Subcutaneous abdominal adipose tissue (tissue), 5 donors: Measurements from ENCODE around the gene RNF213.
A peak's percentile ranks its signal among the peaks of the same experiment; 100 is the strongest.

ENCODE experiments used
- H3K27ac ChIP-seq: one replicate; pipeline ENCODE4 v1.7.0; 2013; ENCODE audit warnings: low read depth, mild to moderate bottlenecking, inconsistent platforms, low read length, moderate library complexity
- H3K27me3 ChIP-seq, 5 donors: one replicate each; pipeline ENCODE4 v1.7.0; 2013; ENCODE audit warnings: low read length in 5 of 5, inconsistent platforms in 1 of 5; ENCODE audit not compliant: control insufficient read depth in 5 of 5, insufficient read depth in 4 of 5
- H3K36me3 ChIP-seq, 5 donors: one replicate each; pipeline ENCODE4 v1.7.0; 2013; ENCODE audit warnings: low read length in 5 of 5; ENCODE audit not compliant: control insufficient read depth in 5 of 5, insufficient read depth in 5 of 5
- H3K4me1 ChIP-seq, 5 donors: one replicate each; pipeline ENCODE4 v1.7.0; 2013; ENCODE audit warnings: low read length in 5 of 5, mild to moderate bottlenecking in 3 of 5, moderate library complexity in 1 of 5; ENCODE audit not compliant: control insufficient read depth in 5 of 5, insufficient read depth in 5 of 5
- H3K4me3 ChIP-seq, 5 donors: one replicate each; pipeline ENCODE4 v1.7.0; 2013; ENCODE audit warnings: low read length in 5 of 5, low read depth in 1 of 5
- H3K9ac ChIP-seq, 5 donors: one replicate each; pipeline ENCODE4 v1.7.0; 2013; ENCODE audit warnings: low read length in 5 of 5, mild to moderate bottlenecking in 4 of 5, moderate library complexity in 3 of 5
- H3K9me3 ChIP-seq, 5 donors: one replicate each; pipeline ENCODE4 v1.7.0; 2013; ENCODE audit warnings: low read length in 5 of 5; ENCODE audit not compliant: control insufficient read depth in 5 of 5
- donor health status: healthy.
- donor health status: healthy.
- donor health status: healthy.
- donor health status: healthy.
- donor health status: healthy.

The RNF213 gene

GRCh38 chr17:80415626-80416137 is 155.0 kb downstream of the RNF213 start:
- H3K27ac ChIP-seq: peak overlapping the region; percentile 93
- H3K9me3 ChIP-seq: no peaks in the 10 kb centered on the region
- peaks cover 2 to 31% (median 26%) of the 10 kb centered on the region in 5 donors for H3K36me3 ChIP-seq
- H3K27me3 ChIP-seq: no peaks in the 10 kb centered on the region
- H3K4me1 ChIP-seq: peaks cover 3 to 30% (median 26%) of the 10 kb centered on the region in 5 donors
- H3K4me3 ChIP-seq: peak overlapping the region; percentile 54 to 92 (median 79)
- H3K9ac ChIP-seq: peak overlapping the region; percentile 73 to 97 (median 90)

- H3K36me3 ChIP-seq: peaks cover 2 to 31% (median 26%) of the 10 kb centered on the region in 5 donors
- H3K9me3 ChIP-seq: no peaks in the 10 kb centered on the region
- no peak overlapping the region for H3K27ac ChIP-seq
- H3K27me3 ChIP-seq: no peaks in the 10 kb centered on the region
- peak overlapping the region; percentile 54 to 92 (median 79) for H3K4me3 ChIP-seq
- peak overlapping the region in 2 of 5 donors; percentile 90 to 97 for H3K9ac ChIP-seq
- peaks cover 3 to 30% (median 26%) of the 10 kb centered on the region in 5 donors for H3K4me1 ChIP-seq
Measured at GRCh38 chr17:80416260-80416939, 155.7 kb downstream of the RNF213 start.

- H3K9me3 ChIP-seq: no peaks in the 10 kb centered on the region
- H3K36me3 ChIP-seq: peaks cover 2 to 31% (median 26%) of the 10 kb centered on the region in 5 donors
- no peak overlapping the region for H3K4me3 ChIP-seq
- peaks cover 3 to 30% (median 26%) of the 10 kb centered on the region in 5 donors for H3K4me1 ChIP-seq
- no peaks in the 10 kb centered on the region for H3K27me3 ChIP-seq
- no peak overlapping the region for H3K9ac ChIP-seq
- no peak overlapping the region for H3K27ac ChIP-seq
Measured at GRCh38 chr17:80416940-80417293, 156.3 kb downstream of the RNF213 start.

GRCh38 chr17:80418589-80418988 is 157.9 kb downstream of the RNF213 start:
- H3K27me3 ChIP-seq: no peaks in the 10 kb centered on the region
- H3K9ac ChIP-seq: peak overlapping the region in 1 of 5 donors; percentile 12
- peaks cover 2 to 31% (median 26%) of the 10 kb centered on the region in 5 donors for H3K36me3 ChIP-seq
- no peak overlapping the region for H3K27ac ChIP-seq
- peaks cover 3 to 37% (median 34%) of the 10 kb centered on the region in 5 donors for H3K4me1 ChIP-seq
- H3K4me3 ChIP-seq: no peak overlapping the region
- no peaks in the 10 kb centered on the region for H3K9me3 ChIP-seq

- H3K27me3 ChIP-seq: no peaks in the 10 kb centered on the region
- no peak overlapping the region for H3K9ac ChIP-seq
- H3K4me3 ChIP-seq: no peak overlapping the region
- no peaks in the 10 kb centered on the region for H3K9me3 ChIP-seq
- H3K36me3 ChIP-seq: peaks cover 2 to 31% (median 26%) of the 10 kb centered on the region in 5 donors
- H3K27ac ChIP-seq: no peak overlapping the region
- H3K4me1 ChIP-seq: peaks cover 3 to 33% (median 27%) of the 10 kb centered on the region in 5 donors
Measured at GRCh38 chr17:80419255-80419654, 158.6 kb downstream of the RNF213 start.

GRCh38 chr17:80421381-80422090 is 160.9 kb downstream of the RNF213 start:
- H3K9ac ChIP-seq: no peak overlapping the region
- no peak overlapping the region for H3K4me3 ChIP-seq
- peaks cover 2 to 31% (median 26%) of the 10 kb centered on the region in 5 donors for H3K36me3 ChIP-seq
- H3K9me3 ChIP-seq: no peaks in the 10 kb centered on the region
- no peaks in the 10 kb centered on the region for H3K27me3 ChIP-seq
- peaks cover 0 to 17% (median 11%) of the 10 kb centered on the region in 5 donors for H3K4me1 ChIP-seq
- no peak overlapping the region for H3K27ac ChIP-seq

GRCh38 chr17:80422276-80422675 is 161.6 kb downstream of the RNF213 start:
- H3K27ac ChIP-seq: no peak overlapping the region
- H3K9me3 ChIP-seq: no peaks in the 10 kb centered on the region
- no peaks in the 10 kb centered on the region for H3K27me3 ChIP-seq
- H3K36me3 ChIP-seq: peaks cover 2 to 27% (median 21%) of the 10 kb centered on the region in 5 donors
- no peak overlapping the region for H3K4me3 ChIP-seq
- H3K4me1 ChIP-seq: peaks cover 0 to 17% (median 15%) of the 10 kb centered on the region in 5 donors
- no peak overlapping the region for H3K9ac ChIP-seq

GRCh38 chr17:80422981-80423380 is 162.3 kb downstream of the RNF213 start:
- peaks cover 0 to 16% (median 15%) of the 10 kb centered on the region in 5 donors for H3K4me1 ChIP-seq
- H3K9ac ChIP-seq: no peak overlapping the region
- H3K9me3 ChIP-seq: no peaks in the 10 kb centered on the region
- H3K27ac ChIP-seq: no peak overlapping the region
- peak overlapping the region in 1 of 5 donors; percentile 18 for H3K4me3 ChIP-seq
- H3K27me3 ChIP-seq: no peaks in the 10 kb centered on the region
- H3K36me3 ChIP-seq: peaks cover 2 to 22% (median 19%) of the 10 kb centered on the region in 5 donors

- Histone ChIP-seq H3K4me1 (peaks cover 0 to 16% (median 15%) of the 10 kb centered on the region in 5 donors), H3K4me3 (no peak overlapping the region), H3K27me3 (no peaks in the 10 kb centered on the region), H3K27ac (no peak overlapping the region), H3K36me3 (peaks cover 0 to 22% (median 20%) of the 10 kb centered on the region in 5 donors), H3K9ac (no peak overlapping the region), H3K9me3 (no peaks in the 10 kb centered on the region)
Measured at GRCh38 chr17:80423536-80424225, 163.0 kb downstream of the RNF213 start.
